ENCODE results near the gene ARMCX5.

Gene ARMCX5

DNA sequence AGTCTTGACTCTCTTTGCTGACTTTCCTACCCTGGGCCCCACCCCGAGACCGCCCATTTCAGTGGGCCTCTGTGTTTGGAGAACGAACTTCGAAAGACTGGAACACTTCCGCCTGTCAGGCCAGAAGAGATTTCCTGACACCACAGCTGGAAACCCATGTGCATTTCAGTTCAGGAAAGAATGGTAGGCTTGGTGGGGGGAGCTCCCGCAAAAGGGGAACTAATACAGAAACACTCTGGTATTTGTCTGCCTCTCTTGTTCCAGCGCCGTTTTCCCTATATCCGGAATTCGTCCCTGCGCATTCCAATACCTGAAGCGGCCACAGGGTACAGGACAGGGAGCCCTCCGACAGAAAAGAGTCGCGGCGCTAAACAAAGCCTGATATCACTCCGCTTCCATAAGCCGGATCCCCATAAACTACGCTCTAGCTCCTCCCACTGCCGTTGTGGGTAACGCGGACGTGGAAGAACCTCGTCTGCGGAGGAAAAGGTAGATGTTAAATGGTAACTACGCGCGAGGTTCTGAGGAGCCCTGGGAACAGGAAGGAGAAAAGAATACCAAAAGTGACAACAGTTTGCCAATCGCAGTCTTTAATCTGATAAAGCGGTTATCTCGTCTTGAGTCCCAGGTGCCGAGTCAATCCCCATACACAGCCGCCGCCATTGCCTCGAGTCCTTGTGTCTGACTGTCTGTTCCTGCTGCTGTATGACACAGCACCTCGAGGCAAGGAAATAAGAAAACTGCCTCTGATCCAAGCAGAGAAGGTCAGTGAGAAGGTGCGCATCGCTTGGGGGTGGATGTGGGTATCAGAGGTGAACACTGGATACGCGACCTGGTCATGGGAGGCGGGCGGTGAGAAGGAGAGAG lies at the start of gene ARMCX5:
Gene ARMCX5, plus strand, starts transcription at position 432 of the 867 bp plus-strand sequence. CDS start 2,627 bp downstream, outside the sequence.
- peak; percentile 84 for DNase-seq

DNA sequence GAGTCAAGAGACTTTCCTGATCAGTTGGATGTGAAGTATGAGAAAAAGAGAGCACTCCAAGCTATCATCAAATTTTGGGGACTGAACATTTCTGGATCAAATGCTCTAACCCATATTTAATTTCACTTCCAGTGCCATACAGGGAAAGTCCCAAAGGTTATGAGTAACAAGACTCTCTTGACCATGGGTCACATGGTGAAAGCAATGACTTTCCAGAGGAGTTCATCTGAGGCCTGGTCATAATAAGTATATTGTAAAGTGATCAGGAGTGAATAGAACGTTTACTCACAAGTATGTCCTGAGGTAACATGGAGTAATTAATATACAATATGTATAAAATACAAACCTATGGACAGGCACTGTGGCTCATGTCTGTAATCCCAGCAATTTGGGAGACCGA lies 40.7 kb upstream of the ARMCX5 start:
- no peak for DNase-seq

DNA sequence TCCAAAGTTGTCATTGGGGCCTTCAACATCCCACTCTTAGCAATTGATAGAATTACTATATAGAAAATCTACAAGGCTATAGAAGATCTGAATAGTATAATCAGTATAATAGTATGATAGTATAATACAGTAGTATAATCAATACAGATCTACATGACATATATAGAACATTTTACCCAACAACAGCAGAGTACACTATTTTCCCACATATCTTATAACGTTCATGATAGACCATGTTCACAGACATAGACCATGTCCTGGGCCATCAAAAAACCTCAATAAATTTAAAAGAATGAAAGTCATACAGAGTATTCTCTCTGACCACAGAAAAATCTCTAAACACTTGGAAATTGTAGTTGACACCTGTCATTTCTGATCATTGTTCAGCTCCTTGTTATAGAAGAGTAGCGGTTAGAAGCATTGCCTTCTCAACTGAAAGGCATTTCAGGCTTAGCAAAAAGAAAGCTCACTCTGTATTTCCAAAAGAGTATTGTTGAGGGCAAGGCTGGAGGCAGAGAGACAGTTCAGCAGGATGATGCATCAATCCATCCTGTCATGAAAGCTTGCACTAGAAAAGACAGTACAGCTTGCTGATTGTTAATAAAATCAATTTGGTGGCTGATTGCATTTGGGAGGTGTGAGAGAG lies 38.8 kb upstream of the ARMCX5 start:
- no peak for DNase-seq

DNA sequence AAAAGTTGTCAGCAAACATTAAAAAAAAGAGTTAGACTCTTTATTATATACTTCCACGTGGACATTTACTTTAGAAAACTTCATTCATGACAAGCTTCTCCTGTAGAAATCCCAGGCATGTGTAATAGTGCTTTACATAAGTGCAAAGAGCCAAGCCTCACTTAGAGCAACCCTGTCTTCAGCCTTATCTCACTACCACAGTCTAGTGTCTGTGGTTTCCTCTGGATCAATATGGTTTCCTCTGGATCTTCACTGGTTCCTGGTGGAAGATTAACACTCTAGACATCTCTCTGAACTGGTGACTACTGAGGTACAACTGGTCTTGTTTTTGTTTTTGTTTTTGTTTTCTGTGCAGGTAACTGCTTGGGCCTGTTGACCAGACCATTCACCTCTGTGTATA lies 18.4 kb upstream of the ARMCX5 start:
- no peak for DNase-seq

DNA sequence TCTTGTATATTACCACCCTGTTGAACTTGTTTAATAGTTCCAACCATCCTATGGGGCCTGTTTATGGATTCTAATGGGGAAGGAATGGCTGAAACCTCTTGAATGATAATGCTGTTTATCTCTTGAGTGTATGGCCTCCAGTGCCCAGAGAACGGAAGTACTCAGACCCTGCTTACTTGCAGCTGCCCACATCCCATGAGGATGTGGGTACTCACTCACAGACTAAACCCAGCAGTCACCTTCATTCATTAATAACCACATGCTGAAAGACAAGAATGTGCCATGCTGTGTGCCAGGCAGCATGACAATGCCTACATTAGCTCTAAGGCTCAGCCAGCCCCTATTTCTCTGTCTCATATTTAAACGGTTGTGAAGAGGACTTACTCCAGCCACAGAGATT lies 5.9 kb upstream of the ARMCX5 start:
- DNase-seq = no peak

DNA sequence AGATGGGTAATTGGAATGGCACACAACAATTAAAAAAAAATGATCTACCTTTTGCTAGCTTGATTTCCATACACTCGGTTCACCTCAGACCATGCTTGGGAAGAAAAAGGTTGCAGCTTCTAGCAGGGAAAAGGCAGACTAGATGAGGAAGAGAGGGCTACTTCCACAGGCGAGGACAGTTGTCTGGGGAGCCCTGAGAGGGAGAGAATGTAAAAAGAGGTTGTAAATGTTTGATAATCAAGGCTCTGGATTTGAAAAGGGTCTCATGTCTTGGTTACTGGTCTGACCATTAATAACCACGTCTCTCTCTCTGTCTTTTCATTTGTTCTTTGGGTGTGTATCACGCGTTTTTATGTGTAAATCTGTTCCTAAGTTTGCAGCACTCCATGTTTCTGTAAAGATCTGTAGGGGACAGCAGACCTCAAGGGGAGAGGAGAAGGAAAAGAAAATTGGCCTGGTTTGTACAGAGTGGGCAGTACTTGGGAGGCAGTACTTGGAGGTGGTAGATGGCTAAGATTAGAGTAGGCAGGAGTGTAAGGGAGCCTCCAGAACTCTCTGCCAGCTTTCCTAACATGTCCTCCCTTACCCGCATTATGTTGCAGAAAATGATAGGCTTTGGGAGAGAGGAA lies 750 bp downstream of the ARMCX5 start:
- no peak for DNase-seq

GRCh38 chrX:102604327-102604726 lies 5.0 kb downstream of the ARMCX5 start:
- no peak for DNase-seq

- no peak for DNase-seq
These were observed 6.8 kb downstream of the ARMCX5 start for GRCh38 chrX:102606115-102606514.

GRCh38 chrX:102610905-102611304 lies 11.6 kb downstream of the ARMCX5 start:
- DNase-seq = no peak

- DNase-seq = no peak
These were observed 24.8 kb downstream of the ARMCX5 start for GRCh38 chrX:102624105-102624504.

GRCh38 chrX:102627640-102628039 lies 28.3 kb downstream of the ARMCX5 start:
- DNase-seq = no peak

GRCh38 chrX:102637561-102637960 lies 38.2 kb downstream of the ARMCX5 start:
- no peak for DNase-seq

DNA sequence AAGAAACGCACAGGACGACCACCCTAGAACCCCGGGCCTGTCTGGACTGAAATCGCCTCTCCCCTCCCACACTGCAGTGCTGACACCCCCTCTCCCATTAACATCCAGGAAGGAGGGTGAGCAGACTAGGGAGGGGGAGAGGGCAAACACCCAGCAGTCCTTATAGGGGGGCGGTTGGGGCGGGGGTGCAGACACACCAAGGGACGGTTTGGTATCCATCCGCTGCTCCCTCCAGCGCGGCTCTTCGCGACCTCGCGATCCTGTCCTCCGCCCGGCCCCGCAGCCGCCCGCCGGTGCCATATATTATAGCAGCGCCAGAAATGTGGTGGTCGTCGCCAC lies 51.6 kb downstream of the ARMCX5 start:
- DNase-seq = no peak

GRCh38 chrX:102651242-102652011 lies 52.1 kb downstream of the ARMCX5 start, which contains the start of gene GPRASP1:
Gene GPRASP1, plus strand, starts transcription at chrX:102651483. Its CDS starts 2,431 bp downstream, at chrX:102653914.
- peak; percentile 16 for DNase-seq

GRCh38 chrX:102652031-102652688 lies 52.8 kb downstream of the ARMCX5 start:
- peak; percentile 19 for DNase-seq
